HEK293 (cell line): ENCODE data around the gene FAM171A1.

Experiments used
- CTCF ChIA-PET: fragments of 350-600 bp; formaldehyde crosslinking; extraction: SDS; loops from one replicate; lab custom pipeline; 2021; ENCODE audit warnings: antibody characterized with exemption; lab: Yijun Ruan, JAX
- POLR2A ChIA-PET: fragments of 300-600 bp; formaldehyde crosslinking; extraction: SDS; loops from one replicate; lab custom pipeline; 2020; ENCODE audit warnings: antibody characterized with exemption, inconsistent platforms; lab: Yijun Ruan, JAX
- H3K27ac ChIP-seq: fragments of 200-500 bp; sonication (Bioruptor generic); 2 replicates; pipeline ENCODE4 v1.5.1; 2014; ENCODE audit warnings: low read depth, low read length, control low read depth, inconsistent platforms; ENCODE audit errors: extremely low read depth
- H3K36me3 ChIP-seq, 2 experiments: fragments of 200-500 bp in 1 of 2; sonication (Bioruptor generic) in 1 of 2; 1 replicate in 1 of 2; 2 replicates in 1 of 2; pipeline ENCODE4 v1.5.1; 2014 to 2017; ENCODE audit warnings: inconsistent platforms in 2 of 2, low read length in 2 of 2; ENCODE audit not compliant: control insufficient read depth in 2 of 2, insufficient read depth in 1 of 2
- H3K4me1 ChIP-seq: fragments of 200-500 bp; sonication (Bioruptor generic); 2 replicates; pipeline ENCODE4 v1.5.1; 2014; ENCODE audit warnings: mild to moderate bottlenecking, low read length, inconsistent platforms; ENCODE audit not compliant: control insufficient read depth, insufficient read depth
- H3K4me3 ChIP-seq: 2 replicates; pipeline ENCODE4 v1.5.1; 2011; ENCODE audit warnings: low read depth, mild to moderate bottlenecking, control low read depth, low read length, moderate library complexity
- H3K9me3 ChIP-seq: fragments of 200-500 bp; sonication (Bioruptor generic); 2 replicates; pipeline ENCODE4 v1.5.1; 2014; ENCODE audit warnings: low read depth, low read length, inconsistent platforms; ENCODE audit not compliant: control insufficient read depth, insufficient read depth
- GLI4 ChIP-seq: fragments of 450-650 bp; formaldehyde crosslinking; IDR thresholded peaks from 2 replicates; pipeline ENCODE4 v1.5.1; 2016; ENCODE audit warnings: missing biosample characterization, missing genetic modification characterization
- HOXA7 ChIP-seq: sonication (generic); formaldehyde crosslinking; IDR thresholded peaks from 2 replicates; pipeline ENCODE4 v1.8.1; 2022; ENCODE audit warnings: missing genetic modification reagents, borderline replicate concordance
- MYNN ChIP-seq: fragments of 450-650 bp; formaldehyde crosslinking; IDR thresholded peaks from 2 replicates; pipeline ENCODE4 v1.5.1; 2016; ENCODE audit warnings: missing biosample characterization, missing genetic modification characterization, borderline replicate concordance
- RBAK ChIP-seq: fragments of 450-650 bp; formaldehyde crosslinking; IDR thresholded peaks from 2 replicates; pipeline ENCODE4 v1.5.1; 2016; ENCODE audit warnings: missing biosample characterization, missing genetic modification characterization
- SETDB1 ChIP-seq: IDR thresholded peaks from one replicate; pipeline ENCODE4 v1.6.1; 2017; ENCODE audit warnings: mild to moderate bottlenecking, low read length, moderate library complexity, mixed read lengths; ENCODE audit not compliant: insufficient read length
- ZBTB1 ChIP-seq: fragments of 450-650 bp; formaldehyde crosslinking; IDR thresholded peaks from 2 replicates; pipeline ENCODE4 v1.5.1; 2016; ENCODE audit warnings: missing biosample characterization, missing genetic modification characterization
- ZNF133 ChIP-seq: fragments of 450-650 bp; formaldehyde crosslinking; IDR thresholded peaks from 2 replicates; pipeline ENCODE4 v1.5.1; 2016; ENCODE audit warnings: missing biosample characterization, missing genetic modification characterization
- ZNF223 ChIP-seq: fragments of 450-650 bp; formaldehyde crosslinking; IDR thresholded peaks from 2 replicates; pipeline ENCODE4 v1.5.1; 2016; ENCODE audit warnings: missing biosample characterization, missing genetic modification characterization
- ZNF23 ChIP-seq: fragments of 450-650 bp; formaldehyde crosslinking; IDR thresholded peaks from 2 replicates; pipeline ENCODE4 v1.5.1; 2016; ENCODE audit warnings: missing biosample characterization, missing genetic modification characterization, borderline replicate concordance
- ZNF239 ChIP-seq: fragments of 450-650 bp; formaldehyde crosslinking; IDR thresholded peaks from 2 replicates; pipeline ENCODE4 v1.5.1; 2016; ENCODE audit warnings: missing biosample characterization, missing genetic modification characterization
- ZNF24 ChIP-seq: fragments of 450-650 bp; formaldehyde crosslinking; IDR thresholded peaks from 2 replicates; pipeline ENCODE4 v1.5.1; 2016; ENCODE audit warnings: missing biosample characterization, missing genetic modification characterization
- ZNF248 ChIP-seq: fragments of 450-650 bp; formaldehyde crosslinking; IDR thresholded peaks from 2 replicates; pipeline ENCODE4 v1.5.1; 2017; ENCODE audit warnings: missing biosample characterization, missing genetic modification characterization
- ZNF354C ChIP-seq: fragments of 450-650 bp; formaldehyde crosslinking; IDR thresholded peaks from 2 replicates; pipeline ENCODE4 v1.5.1; 2016; ENCODE audit warnings: missing biosample characterization, missing genetic modification characterization, low read depth, borderline replicate concordance
- ZNF513 ChIP-seq: fragments of 450-650 bp; IDR thresholded peaks from 2 replicates; pipeline ENCODE4 v1.5.1; 2018; ENCODE audit warnings: missing biosample characterization, missing genetic modification characterization
- ZNF521 ChIP-seq: fragments of 450-650 bp; formaldehyde crosslinking; IDR thresholded peaks from 2 replicates; pipeline ENCODE4 v1.5.1; 2017; ENCODE audit warnings: missing biosample characterization, mild to moderate bottlenecking, missing genetic modification characterization
- ZNF600 ChIP-seq: fragments of 450-650 bp; formaldehyde crosslinking; IDR thresholded peaks from 2 replicates; pipeline ENCODE4 v1.5.1; 2016; ENCODE audit warnings: missing biosample characterization, missing genetic modification characterization
- ZNF624 ChIP-seq: fragments of 450-650 bp; formaldehyde crosslinking; IDR thresholded peaks from 2 replicates; pipeline ENCODE4 v1.5.1; 2017; ENCODE audit warnings: missing biosample characterization, missing genetic modification characterization
- ZNF629 ChIP-seq: fragments of 450-650 bp; formaldehyde crosslinking; IDR thresholded peaks from 2 replicates; pipeline ENCODE4 v1.5.1; 2017; ENCODE audit warnings: missing biosample characterization, missing genetic modification characterization
- ZNF704 ChIP-seq: fragments of 450-650 bp; formaldehyde crosslinking; IDR thresholded peaks from 2 replicates; pipeline ENCODE4 v1.5.1; 2016; ENCODE audit warnings: missing biosample characterization, missing genetic modification characterization
- ZNF707 ChIP-seq: fragments of 450-650 bp; formaldehyde crosslinking; IDR thresholded peaks from 2 replicates; pipeline ENCODE4 v1.5.1; 2016; ENCODE audit warnings: missing biosample characterization, missing genetic modification characterization
- ZNF830 ChIP-seq: fragments of 450-650 bp; IDR thresholded peaks from 2 replicates; pipeline ENCODE4 v1.5.0; 2018; ENCODE audit warnings: missing biosample characterization, missing genetic modification characterization, low read depth, mild to moderate bottlenecking, moderate library complexity

The FAM171A1 gene

DNA sequence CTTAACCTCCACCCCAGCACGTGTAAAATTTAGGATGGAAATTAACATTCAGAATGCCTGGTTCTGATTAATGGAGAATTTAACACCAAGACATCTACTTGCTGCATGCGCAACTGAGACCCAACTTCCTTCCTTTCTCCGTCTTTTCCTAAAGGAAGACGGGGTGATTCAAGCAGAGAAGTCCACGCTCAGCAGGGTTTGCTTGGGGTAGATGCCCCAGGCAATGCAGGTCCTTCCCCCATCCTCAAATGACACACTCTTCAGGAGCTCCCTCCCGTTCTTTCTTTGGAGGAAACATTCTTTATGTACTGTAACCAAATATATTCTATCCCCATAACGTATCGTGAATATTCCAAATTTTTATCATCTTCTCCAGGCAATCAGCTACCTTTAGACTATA lies 47.0 kb downstream of the FAM171A1 start:
- CTCF ChIA-PET = interaction anchor here (0.7 kb wide), 1 partner anchor 15 kb away, joined by 3 read pairs; no protein-coding TSS in a partner anchor
- H3K9me3 ChIP-seq = no peaks in the 10 kb centered on the region
- TF ChIP-seq ZNF629 (tag by site-specific recombination) (no peak), ZNF521 (tag by site-specific recombination) (no peak), ZNF23 (tag by site-specific recombination) (no peak), ZNF24 (tag by site-specific recombination) (no peak), HOXA7 (CRISPR knock-in tag) (no peak), ZNF600 (tag by site-specific recombination) (no peak), ZNF830 (tag by site-specific recombination) (no peak), MYNN (tag by site-specific recombination) (no peak), ZNF624 (no peak), SETDB1 (no peak), ZNF133 (tag by site-specific recombination) (no peak), ZNF354C (tag by site-specific recombination) (no peak), ZNF239 (tag by site-specific recombination) (no peak)
- TF ChIP-seq, all 188 proteins: peak for 0
- Histone ChIP-seq H3K27ac (no peak overlapping the region), H3K4me1 (peaks cover 4% of the 10 kb centered on the region), H3K4me3 (no peak overlapping the region), H3K36me3 (no peaks in the 10 kb centered on the region)
- POLR2A ChIA-PET = no interaction called here

DNA sequence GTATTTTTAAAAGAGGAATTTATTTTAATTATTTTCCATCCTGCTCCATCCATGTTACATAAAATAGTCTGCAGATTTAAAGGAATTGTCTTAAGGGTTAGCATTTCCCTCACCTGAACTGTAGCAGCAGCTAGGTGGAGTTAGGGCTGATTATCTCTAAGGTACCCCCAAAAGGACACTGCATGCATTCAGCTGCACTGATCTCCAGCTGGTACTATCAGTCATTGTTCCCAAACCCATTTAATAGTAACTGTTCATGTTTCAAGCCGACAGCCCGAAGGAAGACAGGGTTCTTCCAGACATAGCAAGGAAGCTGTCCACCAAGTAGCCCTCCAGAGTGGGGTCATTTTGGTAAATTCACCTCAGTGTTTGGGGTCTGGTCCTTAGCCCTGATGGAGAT lies 48.7 kb downstream of the FAM171A1 start:
- no peaks in the 10 kb centered on the region; a peak in 1 of 3 replicates for H3K36me3 ChIP-seq
- no peaks in the 10 kb centered on the region for H3K9me3 ChIP-seq
- ChIA-PET CTCF (interaction anchor here (0.6 to 0.7 kb wide), 2 partner anchors 73 to 82 kb away, joined by 3 read pairs; no protein-coding TSS in a partner anchor), POLR2A (no interaction called here)
- H3K4me3 ChIP-seq = no peak overlapping the region
- TF ChIP-seq GLI4 (tag by site-specific recombination) (no peak), ZNF248 (no peak), ZNF629 (tag by site-specific recombination) (no peak), ZNF223 (tag by site-specific recombination) (no peak), ZNF704 (tag by site-specific recombination) (no peak), ZNF707 (no peak), ZBTB1 (tag by site-specific recombination) (no peak), RBAK (tag by site-specific recombination) (no peak), ZNF513 (tag by site-specific recombination) (no peak)
- no peak overlapping the region for H3K27ac ChIP-seq
- H3K4me1 ChIP-seq = peaks cover 4% of the 10 kb centered on the region
